Gastrocnemius medialis (tissue), 4 donors: Measurements from ENCODE around the gene KCNIP4.

Source experiments
- POLR2A ChIP-seq, 2 donors: fragments of 450-650 bp; IDR thresholded peaks; one replicate each; pipeline ENCODE4 v1.6.1; 2017; ENCODE audit warnings: antibody characterized with exemption in 2 of 2, mild to moderate bottlenecking in 2 of 2, moderate library complexity in 2 of 2
- TF ChIP-seq, protein P1 (sequence below), 5 experiments: fragments of 450-650 bp in 3 of 5; fragments of 200-600 bp in 2 of 5; sonication (generic) in 2 of 5; IDR thresholded peaks in 4 of 5; conservative IDR thresholded peaks in 1 of 5; 1 replicate in 4 of 5; 2 replicates in 1 of 5; pipeline ENCODE4 v1.5.1; 2016 to 2019; ENCODE audit warnings: antibody characterized with exemption in 5 of 5, mild to moderate bottlenecking in 3 of 5, moderate library complexity in 3 of 5

DNA sequence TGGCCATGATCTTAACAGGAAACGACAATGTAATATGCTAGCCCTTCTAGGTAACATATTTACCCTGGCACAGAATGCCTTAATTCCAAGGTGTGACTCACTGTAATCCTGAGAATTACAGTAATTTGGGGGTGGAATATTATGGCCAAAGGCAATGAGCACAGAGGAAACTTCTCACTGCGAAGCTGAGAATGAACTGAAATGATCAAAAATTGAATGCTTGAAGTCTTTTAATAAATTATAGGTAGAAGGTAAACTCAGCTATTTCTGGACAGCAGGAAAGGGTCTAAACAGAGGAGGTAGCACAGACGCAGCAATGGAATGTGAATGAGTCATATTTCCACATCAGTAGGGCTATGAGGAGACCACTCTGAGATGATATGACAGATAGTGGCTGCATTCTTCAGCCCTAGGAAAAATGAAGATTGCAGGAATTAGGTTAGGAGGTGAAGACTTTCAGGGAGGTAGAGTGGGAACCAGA, 935.7 kb downstream of the KCNIP4 start:
- TF ChIP-seq POLR2A (IDR thresholded peaks at IDR 0.05) = no peak
- TF ChIP-seq, protein P1, sequence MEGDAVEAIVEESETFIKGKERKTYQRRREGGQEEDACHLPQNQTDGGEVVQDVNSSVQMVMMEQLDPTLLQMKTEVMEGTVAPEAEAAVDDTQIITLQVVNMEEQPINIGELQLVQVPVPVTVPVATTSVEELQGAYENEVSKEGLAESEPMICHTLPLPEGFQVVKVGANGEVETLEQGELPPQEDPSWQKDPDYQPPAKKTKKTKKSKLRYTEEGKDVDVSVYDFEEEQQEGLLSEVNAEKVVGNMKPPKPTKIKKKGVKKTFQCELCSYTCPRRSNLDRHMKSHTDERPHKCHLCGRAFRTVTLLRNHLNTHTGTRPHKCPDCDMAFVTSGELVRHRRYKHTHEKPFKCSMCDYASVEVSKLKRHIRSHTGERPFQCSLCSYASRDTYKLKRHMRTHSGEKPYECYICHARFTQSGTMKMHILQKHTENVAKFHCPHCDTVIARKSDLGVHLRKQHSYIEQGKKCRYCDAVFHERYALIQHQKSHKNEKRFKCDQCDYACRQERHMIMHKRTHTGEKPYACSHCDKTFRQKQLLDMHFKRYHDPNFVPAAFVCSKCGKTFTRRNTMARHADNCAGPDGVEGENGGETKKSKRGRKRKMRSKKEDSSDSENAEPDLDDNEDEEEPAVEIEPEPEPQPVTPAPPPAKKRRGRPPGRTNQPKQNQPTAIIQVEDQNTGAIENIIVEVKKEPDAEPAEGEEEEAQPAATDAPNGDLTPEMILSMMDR (IDR thresholded peaks at IDR 0.05 in 4 of 5, conservative IDR thresholded peaks at IDR 0.05 in 1 of 5) = no peak
